ENCODE data around the gene MANBA. TPM values are rescaled to one million over a fixed set of nuclear protein-coding genes. Genes with fewer than 3 reads are reported as not detected.

Gene MANBA
- total RNA-seq, 1 donor from 2014 or later = 35.8 TPM

DNA sequence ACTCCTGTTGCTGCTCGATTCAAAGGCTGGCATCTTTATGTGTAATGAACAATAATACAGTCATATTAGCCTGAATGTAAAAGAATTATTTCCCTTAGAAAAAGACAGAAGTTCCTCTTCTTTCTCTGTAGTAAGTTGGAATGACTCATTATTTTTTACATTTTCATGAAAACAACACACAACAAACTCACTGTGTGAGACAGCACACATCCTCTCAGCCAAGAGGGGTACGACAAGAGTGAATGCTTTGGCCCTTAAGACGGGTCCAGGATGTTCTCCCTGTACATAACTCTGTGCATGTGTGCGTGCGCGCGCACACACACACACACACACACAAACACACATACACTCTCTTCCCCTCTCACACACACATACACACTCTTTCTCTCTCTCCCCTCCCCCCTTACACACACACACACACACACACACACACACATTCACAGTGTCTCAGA is 72.8 kb downstream of the MANBA start:
- no peak for TF ChIP-seq POLR2AphosphoS5 (IDR thresholded peaks at IDR 0.05; ENCODE audit: insufficient read depth in 1 of 2, low read depth in 1 of 2)
- TF ChIP-seq, protein P1, sequence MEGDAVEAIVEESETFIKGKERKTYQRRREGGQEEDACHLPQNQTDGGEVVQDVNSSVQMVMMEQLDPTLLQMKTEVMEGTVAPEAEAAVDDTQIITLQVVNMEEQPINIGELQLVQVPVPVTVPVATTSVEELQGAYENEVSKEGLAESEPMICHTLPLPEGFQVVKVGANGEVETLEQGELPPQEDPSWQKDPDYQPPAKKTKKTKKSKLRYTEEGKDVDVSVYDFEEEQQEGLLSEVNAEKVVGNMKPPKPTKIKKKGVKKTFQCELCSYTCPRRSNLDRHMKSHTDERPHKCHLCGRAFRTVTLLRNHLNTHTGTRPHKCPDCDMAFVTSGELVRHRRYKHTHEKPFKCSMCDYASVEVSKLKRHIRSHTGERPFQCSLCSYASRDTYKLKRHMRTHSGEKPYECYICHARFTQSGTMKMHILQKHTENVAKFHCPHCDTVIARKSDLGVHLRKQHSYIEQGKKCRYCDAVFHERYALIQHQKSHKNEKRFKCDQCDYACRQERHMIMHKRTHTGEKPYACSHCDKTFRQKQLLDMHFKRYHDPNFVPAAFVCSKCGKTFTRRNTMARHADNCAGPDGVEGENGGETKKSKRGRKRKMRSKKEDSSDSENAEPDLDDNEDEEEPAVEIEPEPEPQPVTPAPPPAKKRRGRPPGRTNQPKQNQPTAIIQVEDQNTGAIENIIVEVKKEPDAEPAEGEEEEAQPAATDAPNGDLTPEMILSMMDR (IDR thresholded peaks at IDR 0.05) = no peak
- TF ChIP-seq POLR2A (IDR thresholded peaks at IDR 0.05) = no peak
- no peaks in the 10 kb centered on the region for H3K36me3 ChIP-seq
- no peaks in the 10 kb centered on the region for H3K27me3 ChIP-seq
- no peak overlapping the region for H3K27ac ChIP-seq
- DNase-seq (ENCODE audit: extremely low spot score in 2 of 2) = no peak
- no peak overlapping the region for H3K4me3 ChIP-seq
- H3K4me1 ChIP-seq = no peaks in the 10 kb centered on the region
- intact Hi-C loops (cut with DNase I) = no loop called here
- H3K9me3 ChIP-seq = no peaks in the 10 kb centered on the region

DNA sequence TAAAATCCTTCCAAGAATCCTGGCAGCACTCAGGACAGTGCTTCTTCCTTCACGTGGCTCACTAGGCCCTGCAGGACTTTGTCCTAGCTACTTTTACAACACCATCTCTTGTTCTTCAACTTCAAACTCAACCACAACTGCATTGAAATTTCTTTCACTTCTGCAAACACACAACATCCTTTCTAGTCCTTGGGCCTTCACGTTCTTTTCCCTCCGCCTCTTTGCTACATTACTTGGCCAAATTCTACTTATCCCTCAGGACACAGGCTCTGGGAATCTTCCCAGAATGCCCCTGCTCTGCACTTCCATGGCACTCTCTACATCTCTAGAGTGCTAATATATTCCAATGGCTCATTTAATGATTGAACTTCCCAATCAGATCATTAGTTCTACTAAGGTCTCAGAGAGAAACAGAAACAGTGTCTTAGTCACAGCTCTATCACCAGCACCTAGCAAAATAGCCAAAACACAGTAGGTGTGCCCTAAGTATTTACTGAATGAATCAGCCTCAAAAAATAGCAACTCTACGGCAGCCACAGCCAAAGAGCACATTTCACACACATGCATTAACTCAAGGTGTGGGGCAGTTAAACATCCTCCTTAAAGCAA is 73.3 kb downstream of the MANBA start:
- Histone ChIP-seq H3K36me3 (no peaks in the 10 kb centered on the region), H3K27ac (no peak overlapping the region), H3K4me1 (no peaks in the 10 kb centered on the region), H3K27me3 (no peaks in the 10 kb centered on the region), H3K9me3 (no peaks in the 10 kb centered on the region), H3K4me3 (no peak overlapping the region)
- no peak for DNase-seq (ENCODE audit: extremely low spot score in 2 of 2)
- TF ChIP-seq, protein P1 (IDR thresholded peaks at IDR 0.05) = no peak
- no peak for TF ChIP-seq POLR2A (IDR thresholded peaks at IDR 0.05)
- TF ChIP-seq POLR2AphosphoS5 (IDR thresholded peaks at IDR 0.05; ENCODE audit: insufficient read depth in 1 of 2, low read depth in 1 of 2) = peak in 1 of 2 donors; percentile 12
- intact Hi-C loops (cut with DNase I) = no loop called here

DNA sequence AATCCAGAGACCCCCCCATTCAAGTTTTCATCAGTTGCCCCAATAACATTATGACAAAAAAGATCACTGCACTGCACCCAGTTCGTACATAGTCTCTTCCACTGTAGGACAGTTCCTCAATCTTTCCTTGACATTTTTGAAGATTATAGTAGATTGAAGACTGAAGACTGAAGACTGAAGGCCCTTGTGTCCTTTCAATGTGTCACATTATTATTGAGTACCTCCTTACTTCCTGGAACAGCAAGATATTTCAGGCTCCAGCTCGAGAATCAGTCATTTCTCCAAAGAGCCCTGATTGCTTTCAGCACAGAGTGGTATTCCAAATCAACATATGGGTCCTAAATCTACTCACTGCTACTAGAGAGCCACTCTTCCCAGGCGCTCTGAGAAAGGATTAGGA is 75.0 kb downstream of the MANBA start:
- H3K36me3 ChIP-seq = no peaks in the 10 kb centered on the region
- no peaks in the 10 kb centered on the region for H3K9me3 ChIP-seq
- intact Hi-C loops (cut with DNase I) = no loop called here
- H3K27me3 ChIP-seq = no peaks in the 10 kb centered on the region
- H3K4me3 ChIP-seq = no peak overlapping the region
- DNase-seq (ENCODE audit: extremely low spot score in 2 of 2) = no peak
- TF ChIP-seq POLR2AphosphoS5 (IDR thresholded peaks at IDR 0.05; ENCODE audit: insufficient read depth in 1 of 2, low read depth in 1 of 2) = no peak
- TF ChIP-seq POLR2A (IDR thresholded peaks at IDR 0.05) = no peak
- TF ChIP-seq, protein P1 (IDR thresholded peaks at IDR 0.05) = no peak
- H3K27ac ChIP-seq = no peak overlapping the region
- H3K4me1 ChIP-seq = no peaks in the 10 kb centered on the region

DNA sequence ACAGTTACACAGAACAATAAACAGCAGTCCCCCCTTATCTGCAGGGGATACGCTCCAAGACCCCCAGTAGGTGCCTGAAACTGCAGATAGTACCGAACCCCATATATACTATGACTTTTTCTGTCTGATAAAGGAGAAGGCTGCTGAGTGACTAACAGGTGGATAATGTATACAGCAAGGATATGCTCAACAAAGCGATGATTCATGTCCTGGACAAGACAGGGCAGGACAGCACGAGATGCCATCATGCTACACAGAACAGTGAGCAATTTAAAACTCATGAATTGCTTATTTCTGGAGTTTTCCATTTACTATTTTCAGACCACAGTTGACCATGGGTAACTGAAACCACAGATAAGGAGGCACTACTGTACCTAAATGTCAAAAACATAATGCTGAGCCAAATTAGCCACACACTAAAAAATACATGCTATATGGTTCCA is 76.1 kb downstream of the MANBA start:
- H3K36me3 ChIP-seq = no peaks in the 10 kb centered on the region
- H3K9me3 ChIP-seq = no peaks in the 10 kb centered on the region
- no peaks in the 10 kb centered on the region for H3K4me1 ChIP-seq
- intact Hi-C loops (cut with DNase I) = no loop called here
- H3K27me3 ChIP-seq = no peaks in the 10 kb centered on the region
- H3K27ac ChIP-seq = no peak overlapping the region
- no peak overlapping the region for H3K4me3 ChIP-seq
- TF ChIP-seq POLR2AphosphoS5 (IDR thresholded peaks at IDR 0.05; ENCODE audit: insufficient read depth in 1 of 2, low read depth in 1 of 2) (peak in 1 of 2 donors; percentile 57), POLR2A (IDR thresholded peaks at IDR 0.05) (no peak)
- TF ChIP-seq, protein P1 (IDR thresholded peaks at IDR 0.05) = no peak
- no peak for DNase-seq (ENCODE audit: extremely low spot score in 2 of 2)

DNA sequence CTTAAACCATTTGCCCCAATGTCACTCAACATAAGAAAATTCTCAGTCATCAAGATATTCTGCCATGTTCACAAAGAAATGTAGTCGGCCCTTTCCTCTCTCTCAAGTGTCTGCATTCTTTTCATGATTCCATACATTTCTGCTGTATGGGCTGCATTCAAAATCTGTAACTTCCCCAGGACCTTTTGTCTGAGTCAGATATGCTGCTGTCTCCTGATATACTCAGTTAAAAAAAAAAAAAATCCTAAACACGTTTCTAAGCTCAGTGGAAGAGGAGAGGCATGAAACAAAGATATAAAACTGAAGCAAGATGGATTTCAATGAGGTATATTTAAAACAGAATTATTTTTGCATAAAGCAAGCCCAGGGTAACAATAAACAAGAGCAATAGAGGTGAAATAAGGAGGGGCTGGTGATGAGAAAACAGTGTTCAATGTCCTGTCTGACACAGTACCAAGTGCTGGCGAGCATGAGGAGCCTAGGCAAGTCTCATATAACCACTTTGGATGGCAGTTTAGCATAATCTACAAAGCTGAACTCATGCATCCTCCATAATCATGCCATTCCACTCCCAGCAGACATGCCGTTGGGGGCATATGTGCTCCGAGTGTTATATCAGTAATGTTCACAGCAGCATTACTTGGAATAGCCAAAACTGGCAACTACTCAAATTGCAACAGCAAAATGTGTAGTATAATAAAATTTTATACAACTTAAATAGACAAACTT is 76.7 kb downstream of the MANBA start:
- Histone ChIP-seq H3K9me3 (no peaks in the 10 kb centered on the region), H3K36me3 (no peaks in the 10 kb centered on the region), H3K4me3 (no peak overlapping the region), H3K4me1 (no peaks in the 10 kb centered on the region), H3K27me3 (no peaks in the 10 kb centered on the region), H3K27ac (no peak overlapping the region)
- intact Hi-C loops (cut with DNase I) = no loop called here
- TF ChIP-seq, protein P1 (IDR thresholded peaks at IDR 0.05) = no peak
- TF ChIP-seq POLR2AphosphoS5 (IDR thresholded peaks at IDR 0.05; ENCODE audit: insufficient read depth in 1 of 2, low read depth in 1 of 2) (no peak), POLR2A (IDR thresholded peaks at IDR 0.05) (no peak)
- DNase-seq (ENCODE audit: extremely low spot score in 2 of 2) = no peak
